HG03064 (cell line): Measurements from ENCODE around the gene ZBED2.
"Not testable (repeated sequence)": the region's sequence is repeated elsewhere in the genome, so short reads cannot be mapped to it uniquely, and the experiment has no call there.

Experiments used
- ATAC-seq: cut with Tn5 transposase; IDR thresholded peaks from one replicate; pipeline ENCODE4 v1.9.1; 2021; ENCODE audit warnings: low read depth; ENCODE audit not compliant: unreplicated experiment

Gene ZBED2

DNA sequence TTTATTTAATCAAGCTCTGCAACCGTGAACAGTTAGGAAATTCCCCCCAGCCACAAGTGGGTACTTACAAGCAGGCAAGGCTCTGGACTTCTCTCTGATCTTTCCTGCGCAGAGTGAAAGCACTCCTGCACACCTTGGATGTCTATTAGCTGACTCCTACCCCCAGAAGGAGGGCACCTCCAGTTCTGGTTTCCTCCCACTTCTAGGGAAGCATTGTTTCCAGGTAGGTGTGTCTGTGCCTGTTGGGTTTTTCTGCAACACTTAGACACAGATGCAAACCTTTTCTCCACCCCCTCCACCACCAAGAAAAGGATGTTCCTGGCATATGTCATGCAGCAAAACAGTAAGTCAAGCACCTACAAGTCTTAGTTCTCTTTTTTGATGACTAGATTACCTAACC lies at the start of gene ZBED2:
TSS of gene ZBED2 (minus strand) at position 115 of the 400 bp plus-strand sequence. CDS start 1,145 bp downstream, outside the sequence.
- ATAC-seq: no peak

DNA sequence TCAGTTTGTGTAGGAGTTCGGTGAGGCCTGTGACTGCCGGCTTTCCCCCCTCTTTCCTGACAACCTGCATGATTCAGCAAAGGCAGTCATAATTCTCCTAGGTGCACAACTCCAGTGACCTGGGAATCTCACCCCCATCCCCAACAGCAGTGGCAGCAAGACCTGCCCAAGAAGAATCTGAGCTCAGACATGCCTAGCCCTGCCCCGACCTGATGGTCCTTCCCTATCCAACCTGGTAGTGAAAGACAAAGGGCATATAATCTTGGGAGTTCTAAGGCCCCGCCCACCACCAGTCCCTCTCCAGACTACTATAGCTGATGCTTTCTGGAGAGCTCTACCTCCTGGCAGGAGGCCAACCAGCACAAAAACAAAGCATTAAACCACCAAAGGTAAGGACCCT lies 44.2 kb upstream of the ZBED2 start:
- ATAC-seq: no peak

DNA sequence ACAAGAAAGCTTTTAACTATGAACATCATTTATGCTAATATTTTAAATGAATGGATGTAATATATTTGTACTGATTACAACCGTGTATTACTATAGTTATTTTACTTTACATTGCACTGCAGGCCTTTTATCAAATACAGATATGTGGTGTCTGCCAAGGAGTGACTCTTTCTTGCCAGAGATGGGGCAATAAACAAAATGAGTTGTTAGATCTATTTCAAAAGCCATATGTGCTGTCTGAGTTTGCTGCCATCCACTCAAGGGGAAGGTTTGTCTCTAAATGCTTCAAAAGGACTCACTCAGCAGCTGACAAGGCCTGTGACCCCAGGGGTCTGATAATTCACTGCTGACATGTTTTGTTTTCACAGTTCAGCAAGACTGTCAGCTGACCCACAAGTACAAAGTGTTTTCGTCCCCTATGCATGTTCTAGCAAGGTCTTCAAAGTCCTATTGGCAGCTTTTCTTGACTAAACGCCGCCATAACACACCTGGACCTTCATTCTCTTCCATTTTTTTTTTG lies 41.3 kb upstream of the ZBED2 start:
- ATAC-seq: no peak

- no peak for ATAC-seq
Observed at GRCh38 chr3:111635403-111635802, 40.3 kb upstream of the ZBED2 start.

GRCh38 chr3:111630638-111631037 lies 35.5 kb upstream of the ZBED2 start:
- not testable (repeated sequence) for ATAC-seq

- ATAC-seq: not testable (repeated sequence)
Observed at GRCh38 chr3:111629018-111629417, 33.9 kb upstream of the ZBED2 start.

DNA sequence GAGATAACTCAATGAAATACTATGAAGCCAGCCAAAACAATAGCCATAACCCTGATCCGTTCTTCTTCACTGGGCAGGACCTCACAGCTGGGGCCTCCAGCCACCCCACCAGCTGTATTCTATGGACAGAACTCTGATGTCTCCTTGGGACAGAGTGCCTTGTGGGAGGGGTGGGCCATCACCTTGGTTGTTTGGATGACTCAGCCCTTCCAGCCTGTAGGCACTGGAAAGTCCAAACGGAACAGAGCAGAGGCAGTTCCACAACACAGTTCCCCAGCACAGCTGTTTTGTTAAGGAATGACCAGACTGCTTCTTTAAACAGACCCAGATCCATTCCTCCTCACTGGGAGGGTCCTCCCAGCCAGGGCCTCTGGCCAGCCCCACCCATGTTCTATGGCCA lies 31.9 kb upstream of the ZBED2 start:
- ATAC-seq: no peak

GRCh38 chr3:111621535-111621934 lies 26.4 kb upstream of the ZBED2 start:
- ATAC-seq: no peak

- ATAC-seq: no peak
Observed at GRCh38 chr3:111619833-111620232, 24.7 kb upstream of the ZBED2 start.

- no peak for ATAC-seq
Observed at GRCh38 chr3:111618945-111619344, 23.8 kb upstream of the ZBED2 start.

DNA sequence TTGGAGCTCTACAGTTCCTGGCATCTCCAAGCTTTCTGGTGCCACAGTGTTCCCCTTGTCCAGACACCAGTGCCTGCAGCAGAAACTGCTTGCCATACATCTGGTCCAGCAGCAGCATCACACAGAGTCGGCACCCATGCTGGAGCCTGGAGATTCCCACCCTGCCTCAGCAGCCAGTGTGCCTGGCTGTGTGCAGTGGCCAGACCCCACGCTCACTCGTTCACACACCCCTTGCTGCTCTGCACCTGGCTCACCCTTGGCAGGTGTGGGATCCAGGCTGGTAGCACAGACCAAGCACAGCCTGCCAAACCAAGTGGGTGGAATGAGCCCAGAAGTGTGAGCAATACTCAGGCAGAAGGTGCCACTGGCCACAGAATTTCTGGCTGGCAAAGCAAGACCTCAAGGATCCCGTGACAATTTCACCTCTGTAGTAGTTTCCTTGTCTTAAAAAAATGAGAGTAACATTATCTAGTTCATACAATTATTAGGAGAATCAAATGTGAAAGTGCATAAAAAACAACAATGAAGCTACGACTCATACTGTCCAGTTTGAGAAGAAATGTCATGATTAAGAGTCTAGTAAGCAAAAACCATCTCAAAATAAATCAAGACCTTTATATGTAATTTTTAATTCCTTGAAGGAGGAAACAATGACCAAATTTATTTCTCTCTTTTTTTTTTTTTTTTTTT lies 22.9 kb upstream of the ZBED2 start:
- ATAC-seq: no peak

DNA sequence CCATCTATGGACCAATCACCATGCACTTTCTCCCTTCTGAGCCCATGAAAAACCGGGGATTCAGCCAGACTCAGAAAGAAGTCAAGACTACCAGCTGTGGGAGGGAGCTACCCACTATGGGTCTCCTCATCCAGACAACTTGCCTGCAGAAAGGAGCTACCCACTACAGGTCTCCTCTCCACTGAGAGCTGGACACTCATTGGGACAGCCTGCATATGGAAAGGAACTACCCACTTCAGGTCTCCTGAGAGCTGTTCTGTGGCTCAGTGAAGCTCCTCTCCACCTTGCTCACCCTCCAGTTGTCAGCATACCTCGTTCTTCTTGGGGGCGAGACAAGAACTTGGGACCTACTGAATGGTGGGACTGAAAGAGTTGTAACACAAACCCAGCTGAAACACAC lies 22.3 kb upstream of the ZBED2 start:
- no peak for ATAC-seq

DNA sequence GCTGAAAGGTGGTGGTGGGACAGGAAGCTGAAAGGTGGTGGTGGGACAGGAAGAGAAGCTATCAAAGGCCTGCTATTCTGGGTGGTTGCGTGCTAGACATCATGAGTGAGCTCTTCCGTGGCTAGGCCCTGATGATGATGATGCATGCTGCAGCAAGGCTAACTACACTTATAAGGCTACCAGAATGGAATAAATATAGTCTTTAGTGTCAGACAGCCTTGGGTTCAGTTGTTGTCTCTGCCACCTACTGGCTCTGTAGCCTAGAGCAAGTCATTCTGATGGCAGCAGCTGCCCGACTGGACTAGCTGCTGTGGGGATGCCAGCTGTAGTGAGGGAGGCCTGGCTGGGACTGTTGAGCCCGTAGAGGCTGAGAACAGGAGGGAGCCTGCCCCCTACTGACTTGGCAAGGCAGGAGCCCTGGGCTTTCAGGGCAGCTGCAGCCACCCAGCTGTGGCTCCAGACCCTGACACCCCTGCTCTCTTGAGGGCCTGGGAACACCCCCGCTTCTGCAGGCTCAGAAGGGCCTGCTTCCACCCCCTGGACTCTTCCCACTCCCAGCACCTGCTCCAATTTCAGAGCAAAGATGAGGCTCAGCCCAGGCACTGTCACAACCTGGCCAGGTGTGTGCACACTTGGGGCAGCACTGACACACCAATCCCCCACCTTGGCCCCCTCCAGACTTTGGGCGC lies 21.4 kb upstream of the ZBED2 start:
- ATAC-seq: peak; percentile 82

GRCh38 chr3:111615880-111616279 lies 20.7 kb upstream of the ZBED2 start:
- no peak for ATAC-seq

- no peak for ATAC-seq
Observed at GRCh38 chr3:111613294-111613693, 18.1 kb upstream of the ZBED2 start.

DNA sequence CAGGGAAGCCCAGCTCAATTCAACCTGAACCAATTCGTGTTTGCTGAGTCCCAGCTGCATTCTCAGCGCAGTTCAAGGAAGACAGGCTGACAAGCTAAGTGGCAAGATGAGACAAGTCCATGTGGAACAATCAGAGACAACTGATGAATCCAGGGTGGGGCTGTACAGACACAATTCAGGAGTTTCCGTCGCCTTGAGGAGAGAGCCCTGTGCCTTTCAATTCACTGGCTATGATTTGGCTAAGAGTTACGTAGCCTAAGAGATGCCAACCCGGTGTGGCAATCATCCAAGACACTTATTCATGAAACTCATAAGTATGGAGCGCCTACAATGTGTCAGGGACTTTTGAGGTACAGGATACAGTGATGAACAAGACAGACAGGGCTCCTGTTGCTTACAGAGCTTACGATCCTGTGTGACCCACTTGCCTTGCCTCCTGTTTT lies 15.5 kb upstream of the ZBED2 start:
- peak; percentile 15 for ATAC-seq

- ATAC-seq: peak; percentile 96
Observed at GRCh38 chr3:111610189-111610588, 15.0 kb upstream of the ZBED2 start.

- ATAC-seq: no peak
Observed at GRCh38 chr3:111609700-111610099, 14.6 kb upstream of the ZBED2 start.

GRCh38 chr3:111608383-111608782 lies 13.2 kb upstream of the ZBED2 start:
- ATAC-seq: no peak

GRCh38 chr3:111607240-111607920 lies 12.2 kb upstream of the ZBED2 start:
- ATAC-seq: no peak

- ATAC-seq: no peak
Observed at GRCh38 chr3:111605493-111605892, 10.3 kb upstream of the ZBED2 start.
